GM19238 (cell line): Measurements from ENCODE around the gene EXOC6B.

Experiments
- DNase-seq: peaks from one replicate; pipeline ENCODE4 v3.0.0; 2011; ENCODE audit warnings: low spot score; ENCODE audit not compliant: insufficient read length

EXOC6B gene

DNA sequence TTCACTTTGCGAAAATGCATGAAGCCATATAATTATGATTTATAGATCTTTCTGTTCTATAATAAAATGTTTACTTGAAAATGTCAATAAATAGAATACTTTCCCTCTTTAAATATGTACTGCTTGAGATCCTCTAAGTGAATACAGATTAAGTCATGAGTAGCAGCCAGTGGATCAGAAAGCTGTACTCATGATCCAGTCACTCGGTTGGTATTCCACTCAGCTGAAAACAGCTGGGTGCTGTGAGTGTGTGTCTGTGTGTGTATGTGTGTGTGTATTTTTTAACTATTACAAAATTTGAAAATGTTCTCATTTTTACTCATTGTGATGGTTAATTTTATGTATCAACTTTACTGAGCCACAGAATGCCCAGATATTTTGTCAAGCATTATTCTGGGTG, 536.5 kb downstream of the EXOC6B start:
- DNase-seq, result no peak

- no peak for DNase-seq
Observed at GRCh38 chr2:72278046-72278445, 547.8 kb downstream of the EXOC6B start.

DNA sequence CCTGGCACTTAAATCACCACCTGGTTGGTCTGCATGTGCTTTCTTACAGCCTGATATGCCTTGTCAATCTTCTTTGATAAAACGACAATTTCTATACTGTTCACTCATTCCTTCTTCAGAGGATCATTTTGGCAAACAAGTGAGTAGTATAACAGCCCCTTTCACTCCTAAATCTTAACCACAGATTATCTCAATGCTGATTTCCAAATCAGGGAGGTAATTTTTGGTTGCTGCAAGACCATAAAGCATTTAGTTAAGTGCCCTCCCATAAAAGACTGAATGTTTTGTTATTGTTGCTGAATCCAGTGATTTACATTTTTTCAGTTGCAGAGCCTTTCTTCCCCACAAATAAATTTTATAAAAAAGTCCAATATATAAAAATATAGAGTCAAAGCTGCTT, 549.0 kb downstream of the EXOC6B start:
- no peak for DNase-seq

DNA sequence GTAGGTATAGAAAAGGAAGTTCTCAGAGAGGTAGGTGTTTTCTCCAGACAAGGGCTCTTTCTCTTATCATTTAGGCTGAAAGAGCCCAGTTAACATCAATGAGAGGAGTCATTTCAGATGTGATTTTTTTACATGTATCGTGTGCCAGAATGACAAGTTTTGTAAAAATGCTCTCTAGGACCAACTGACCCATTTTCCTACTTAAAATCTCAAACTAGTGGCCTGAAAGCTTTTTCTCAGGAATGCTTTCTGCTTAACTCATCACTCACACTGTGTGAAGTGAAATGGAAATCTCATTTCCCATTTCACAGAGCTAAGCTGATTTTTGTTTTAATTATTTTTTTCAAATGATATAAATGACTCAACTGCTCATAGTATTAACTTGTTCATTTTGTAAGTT, 549.5 kb downstream of the EXOC6B start:
- no peak for DNase-seq

DNA sequence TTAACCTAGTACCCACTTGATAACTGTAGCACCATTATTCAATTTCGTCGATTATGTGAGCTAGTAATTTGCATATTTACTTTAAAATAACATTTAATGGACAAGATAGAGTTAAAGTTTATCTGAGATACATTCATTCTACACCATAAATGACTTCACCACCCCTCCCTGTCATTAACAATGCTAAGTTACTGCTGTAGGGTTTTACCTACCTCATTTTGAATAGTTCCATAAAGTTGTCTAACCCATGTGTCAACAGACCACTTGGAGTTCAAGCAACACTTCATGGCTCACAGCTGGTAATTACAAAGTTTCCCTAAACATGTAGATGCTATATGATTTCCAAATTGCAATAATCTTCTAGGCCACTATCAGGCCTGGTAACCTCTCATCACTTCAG, 550.7 kb downstream of the EXOC6B start:
- no peak for DNase-seq

- DNase-seq, result no peak
Observed at GRCh38 chr2:72274380-72274797, 551.4 kb downstream of the EXOC6B start.

DNA sequence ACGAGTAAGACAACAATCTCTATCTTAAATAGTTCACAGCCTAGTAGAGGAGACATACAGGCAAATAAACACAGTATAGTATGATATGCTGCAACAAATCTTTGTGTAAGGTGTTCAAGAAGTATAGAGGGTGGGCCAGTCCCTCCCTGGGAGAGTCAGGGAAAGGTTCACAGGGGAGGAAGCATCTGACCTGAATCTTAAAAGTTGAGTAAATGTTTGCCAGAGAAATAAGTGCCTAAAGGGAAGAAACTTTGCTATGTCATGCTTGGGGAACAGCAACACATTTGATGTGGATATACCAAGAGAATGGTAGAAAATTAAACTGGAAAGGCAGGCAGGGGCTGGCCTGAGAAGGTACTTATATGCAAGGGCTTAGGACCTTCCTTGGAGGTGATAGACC, 552.4 kb downstream of the EXOC6B start:
- DNase-seq, result no peak

GRCh38 chr2:72271766-72272641, 553.8 kb downstream of the EXOC6B start:
- no peak for DNase-seq

- DNase-seq, result no peak
Observed at GRCh38 chr2:72271276-72271614, 554.6 kb downstream of the EXOC6B start.

GRCh38 chr2:72270556-72271275, 555.1 kb downstream of the EXOC6B start:
- DNase-seq, result no peak

GRCh38 chr2:72263776-72264060, 562.1 kb downstream of the EXOC6B start:
- DNase-seq, result no peak

GRCh38 chr2:72263043-72263775, 562.6 kb downstream of the EXOC6B start:
- no peak for DNase-seq

- DNase-seq, result no peak
Observed at GRCh38 chr2:72261076-72261475, 564.8 kb downstream of the EXOC6B start.

GRCh38 chr2:72255540-72255939, 570.3 kb downstream of the EXOC6B start:
- no peak for DNase-seq

DNA sequence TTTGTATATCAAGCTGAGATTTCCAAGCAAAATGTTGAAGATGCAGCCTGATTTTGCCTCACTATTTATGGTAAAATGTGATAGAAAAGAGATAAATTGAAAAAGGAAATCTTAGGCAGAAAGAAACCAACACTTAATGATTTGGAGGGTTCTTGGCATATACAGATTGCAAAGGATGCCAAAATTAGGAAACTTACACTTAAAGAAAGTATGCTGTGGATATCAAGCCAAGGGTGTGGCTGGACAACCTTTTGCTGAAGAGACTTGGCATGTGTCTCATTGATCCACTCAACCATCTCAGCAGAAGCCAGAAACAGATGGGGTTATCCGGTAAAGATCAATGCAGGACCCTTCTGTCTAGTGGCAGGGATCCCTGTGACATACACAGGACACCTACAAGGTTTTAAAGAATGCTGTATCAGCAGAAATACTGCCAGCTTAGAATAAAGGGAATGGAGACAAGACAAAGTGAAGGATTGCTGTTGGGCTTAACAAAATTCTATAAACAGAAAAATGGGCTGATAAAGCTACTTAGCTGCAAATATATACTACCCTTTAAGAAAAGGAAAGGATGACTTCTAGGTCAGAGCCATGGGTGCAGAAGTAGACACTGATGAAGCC, 570.9 kb downstream of the EXOC6B start:
- no peak for DNase-seq

DNA sequence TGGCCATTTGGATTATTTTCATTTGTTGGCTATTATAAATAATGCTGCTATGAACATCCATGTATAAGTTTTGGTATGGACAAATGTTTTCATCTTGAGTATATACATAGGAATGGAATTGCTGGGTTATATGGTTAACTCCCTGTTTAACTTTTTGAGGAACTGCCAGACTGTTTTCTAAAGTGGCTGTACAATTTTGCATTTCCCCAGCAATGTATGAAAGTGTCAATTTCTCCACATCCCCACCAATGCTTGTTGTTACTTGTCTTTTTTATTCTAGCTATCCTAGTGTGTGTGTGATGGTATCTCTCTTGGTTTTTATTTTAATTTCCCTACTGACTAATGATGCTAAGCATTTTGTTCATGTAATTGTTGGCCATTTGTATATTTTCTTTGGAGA, 587.5 kb downstream of the EXOC6B start:
- DNase-seq, result no peak

GRCh38 chr2:72237549-72237948, 588.3 kb downstream of the EXOC6B start:
- DNase-seq, result no peak

DNA sequence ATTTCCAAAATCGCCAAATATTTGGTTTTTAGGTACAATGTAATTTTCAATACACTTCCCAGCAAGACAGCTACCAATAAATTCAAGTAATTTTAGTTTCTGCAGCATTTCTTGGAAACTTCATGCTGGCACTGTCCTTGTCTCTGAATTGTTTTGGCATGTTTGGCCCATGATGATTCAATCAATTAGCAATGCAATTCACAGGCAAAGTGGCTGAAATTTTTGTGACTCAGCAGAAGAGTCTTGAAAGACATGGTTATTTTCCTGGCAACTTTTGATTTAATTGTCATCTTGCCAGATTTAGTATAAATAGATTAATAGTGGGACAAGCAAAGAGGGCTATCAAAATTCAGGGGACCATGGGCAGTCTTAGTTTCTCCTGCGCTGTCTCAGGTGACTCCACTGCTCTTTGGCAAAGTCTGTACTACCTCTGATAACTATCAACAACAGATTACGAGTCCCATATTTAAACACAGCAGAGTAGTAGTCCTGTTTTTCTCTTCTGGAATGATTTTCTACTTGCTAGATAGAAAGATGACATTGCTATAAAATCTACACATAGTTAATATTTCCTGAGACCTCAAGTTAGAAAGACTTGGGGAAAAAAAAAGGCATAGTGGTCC, 589.3 kb downstream of the EXOC6B start:
- no peak for DNase-seq

- DNase-seq, result no peak
Observed at GRCh38 chr2:72235497-72236415, 590.1 kb downstream of the EXOC6B start.

- no peak for DNase-seq
Observed at GRCh38 chr2:72233211-72233610, 592.6 kb downstream of the EXOC6B start.
